Heart left ventricle (tissue), 13 donors: ENCODE results near the gene PRKG1.

Source experiments
- POLR2A ChIP-seq, 2 donors: fragments of 450-650 bp; IDR thresholded peaks; one replicate each; pipeline ENCODE4 v1.6.1; 2017; ENCODE audit warnings: antibody characterized with exemption in 2 of 2, mild to moderate bottlenecking in 2 of 2, moderate library complexity in 2 of 2
- TF ChIP-seq, protein P1 (sequence below), 12 donors: fragments of 200-600 bp; sonication (generic) in 4 of 12; IDR thresholded peaks; one replicate each; pipeline versions ENCODE4 v1.5.0 to v1.8.0; 2018 to 2022; ENCODE audit warnings: antibody characterized with exemption in 12 of 12, mild to moderate bottlenecking in 5 of 12
- donor health status: ischemic (EF 13 %, LVEDD 7.1; RV severe dilation, severe dysfunction).
- donor health status: DM: no; HTN: yes; CAD: no.
- donor health status: DM: no; HTN: no; CAD: no.
- donor health status: ischemic (EF 25% LVEDD 6.9; RV normal size, moderate dysfunction).
- donor health status: ischemic (EF 25% LVEDD 5.7; RV mildly dilated, moderate dysfunction).
- donor health status: ischemic (EF 35%, LVEDD 5.7; RV mildly dilated, moderate dysfunction).
- donor health status: nonischemic (EF 11% LVEDD 7.7; RV severe dilation, severe dysfunction).
- donor health status: DM: yes; HTN: yes; CAD: no.
- donor health status: PGD.
- donor health status: ischemic (EF 29% LVEDD 5.4; RV normal size, mild dysfunction).
- donor health status: nonischemic (EF 23%, LVEDD 6.1; RV moderate dilation, normal function).

DNA sequence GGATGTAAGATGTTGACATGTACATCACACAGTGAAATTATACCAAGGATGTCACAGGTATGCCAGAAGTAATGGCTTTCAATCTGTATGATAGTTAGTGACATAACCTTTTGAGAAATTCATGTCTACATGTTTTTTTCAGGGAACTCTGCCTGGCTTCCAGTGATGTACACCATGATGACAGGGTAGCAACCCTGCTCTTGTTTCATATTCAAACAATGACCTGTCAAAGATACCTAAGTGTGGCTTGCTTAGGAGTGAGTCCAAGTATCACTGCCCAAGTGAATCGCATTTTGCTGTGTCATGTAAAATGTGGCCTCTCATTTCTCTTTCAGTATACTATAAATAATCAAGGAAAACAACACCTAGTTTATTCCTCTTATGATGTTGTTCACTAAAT, 1033.9 kb downstream of the PRKG1 start:
- TF ChIP-seq, protein P1, sequence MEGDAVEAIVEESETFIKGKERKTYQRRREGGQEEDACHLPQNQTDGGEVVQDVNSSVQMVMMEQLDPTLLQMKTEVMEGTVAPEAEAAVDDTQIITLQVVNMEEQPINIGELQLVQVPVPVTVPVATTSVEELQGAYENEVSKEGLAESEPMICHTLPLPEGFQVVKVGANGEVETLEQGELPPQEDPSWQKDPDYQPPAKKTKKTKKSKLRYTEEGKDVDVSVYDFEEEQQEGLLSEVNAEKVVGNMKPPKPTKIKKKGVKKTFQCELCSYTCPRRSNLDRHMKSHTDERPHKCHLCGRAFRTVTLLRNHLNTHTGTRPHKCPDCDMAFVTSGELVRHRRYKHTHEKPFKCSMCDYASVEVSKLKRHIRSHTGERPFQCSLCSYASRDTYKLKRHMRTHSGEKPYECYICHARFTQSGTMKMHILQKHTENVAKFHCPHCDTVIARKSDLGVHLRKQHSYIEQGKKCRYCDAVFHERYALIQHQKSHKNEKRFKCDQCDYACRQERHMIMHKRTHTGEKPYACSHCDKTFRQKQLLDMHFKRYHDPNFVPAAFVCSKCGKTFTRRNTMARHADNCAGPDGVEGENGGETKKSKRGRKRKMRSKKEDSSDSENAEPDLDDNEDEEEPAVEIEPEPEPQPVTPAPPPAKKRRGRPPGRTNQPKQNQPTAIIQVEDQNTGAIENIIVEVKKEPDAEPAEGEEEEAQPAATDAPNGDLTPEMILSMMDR (IDR thresholded peaks at IDR 0.05): no peak
- TF ChIP-seq POLR2A (IDR thresholded peaks at IDR 0.05): no peak
